Sigmoid colon (tissue), 3 donors: ENCODE results near the gene SKIC8.

Source experiments
- POLR2A ChIP-seq, 2 donors: fragments of 450-650 bp; IDR thresholded peaks; one replicate each; pipeline ENCODE4 v1.6.1; 2016; ENCODE audit warnings: antibody characterized with exemption in 2 of 2, mild to moderate bottlenecking in 2 of 2, moderate library complexity in 2 of 2
- TF ChIP-seq, protein P1 (sequence below), 4 experiments: fragments of 450-650 bp in 3 of 4; fragments of 200-600 bp in 1 of 4; IDR thresholded peaks; one replicate each; pipeline ENCODE4 v1.5.1; 2016 to 2019; ENCODE audit warnings: antibody characterized with exemption in 4 of 4, mild to moderate bottlenecking in 3 of 4, moderate library complexity in 2 of 4

DNA sequence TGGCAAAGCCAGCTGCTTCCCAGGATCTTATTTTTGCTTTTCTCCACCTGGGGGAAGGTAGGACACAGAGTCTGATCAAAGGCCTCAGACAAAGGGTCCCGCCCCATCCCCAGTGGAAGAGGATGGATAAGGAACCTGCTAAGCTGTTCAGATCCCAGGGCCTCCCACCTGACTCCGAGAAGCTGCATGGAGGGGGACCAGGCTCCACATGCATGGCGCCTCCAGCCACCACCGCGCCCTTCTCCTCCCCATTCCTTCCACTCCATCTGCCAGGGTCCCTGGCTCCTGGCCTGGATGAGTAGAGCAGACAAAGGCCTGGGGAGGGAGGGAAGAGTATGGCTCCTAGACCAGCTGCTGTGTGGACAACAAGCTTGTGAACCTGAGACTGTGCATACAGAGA, 20.8 kb upstream of the SKIC8 start:
- TF ChIP-seq, protein P1, sequence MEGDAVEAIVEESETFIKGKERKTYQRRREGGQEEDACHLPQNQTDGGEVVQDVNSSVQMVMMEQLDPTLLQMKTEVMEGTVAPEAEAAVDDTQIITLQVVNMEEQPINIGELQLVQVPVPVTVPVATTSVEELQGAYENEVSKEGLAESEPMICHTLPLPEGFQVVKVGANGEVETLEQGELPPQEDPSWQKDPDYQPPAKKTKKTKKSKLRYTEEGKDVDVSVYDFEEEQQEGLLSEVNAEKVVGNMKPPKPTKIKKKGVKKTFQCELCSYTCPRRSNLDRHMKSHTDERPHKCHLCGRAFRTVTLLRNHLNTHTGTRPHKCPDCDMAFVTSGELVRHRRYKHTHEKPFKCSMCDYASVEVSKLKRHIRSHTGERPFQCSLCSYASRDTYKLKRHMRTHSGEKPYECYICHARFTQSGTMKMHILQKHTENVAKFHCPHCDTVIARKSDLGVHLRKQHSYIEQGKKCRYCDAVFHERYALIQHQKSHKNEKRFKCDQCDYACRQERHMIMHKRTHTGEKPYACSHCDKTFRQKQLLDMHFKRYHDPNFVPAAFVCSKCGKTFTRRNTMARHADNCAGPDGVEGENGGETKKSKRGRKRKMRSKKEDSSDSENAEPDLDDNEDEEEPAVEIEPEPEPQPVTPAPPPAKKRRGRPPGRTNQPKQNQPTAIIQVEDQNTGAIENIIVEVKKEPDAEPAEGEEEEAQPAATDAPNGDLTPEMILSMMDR (IDR thresholded peaks at IDR 0.05): no peak
- no peak for TF ChIP-seq POLR2A (IDR thresholded peaks at IDR 0.05)
